Measurements from ENCODE around the gene LCE3C. TPM values are rescaled to one million over a fixed set of nuclear protein-coding genes. Genes with fewer than 3 reads are reported as not detected.

The LCE3C gene
- total RNA-seq, 1 experiment from 2014 or later = not detected

DNA sequence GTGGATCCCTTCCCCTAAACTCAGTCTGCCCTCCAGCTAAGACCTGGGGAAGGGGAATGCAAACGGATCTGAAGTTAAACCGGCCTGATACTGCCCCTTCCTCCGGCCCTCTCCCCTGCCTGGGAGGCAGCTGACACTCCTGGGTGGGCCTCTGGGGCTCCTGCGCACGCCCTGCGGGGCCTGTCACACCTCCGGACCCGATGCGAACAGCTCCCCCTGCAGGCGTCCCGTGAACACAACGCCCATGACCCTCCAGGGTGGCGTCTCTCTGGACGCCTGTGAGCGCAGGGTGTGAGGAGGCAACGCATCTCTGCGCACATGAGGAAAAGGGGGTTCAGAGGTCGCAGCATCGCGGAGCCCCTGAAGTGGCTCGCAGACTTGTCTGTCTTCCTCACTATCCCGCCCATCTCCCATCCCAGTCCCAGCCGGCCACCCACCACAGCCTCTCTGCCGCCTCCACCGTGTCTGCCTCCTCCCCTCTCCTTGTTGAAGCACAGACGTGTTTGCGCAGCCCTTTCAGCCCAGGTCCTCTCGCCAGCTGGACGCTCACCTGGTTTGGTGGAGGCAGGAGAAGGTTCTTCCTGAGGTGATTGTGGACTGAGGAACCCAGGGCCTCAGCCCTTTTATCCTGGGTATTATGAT lies 23.3 kb downstream of the LCE3C start:
- DNase-seq = no peak
- H4K5ac ChIP-seq (ENCODE audit: insufficient read length, low read depth, low read length) = no peak overlapping the region
- peaks cover 96% of the 10 kb centered on the region for H3K9me3 ChIP-seq (ENCODE audit: control insufficient read depth, low read depth, low read length)
- H3K27ac ChIP-seq (ENCODE audit: insufficient read length, low read depth, low read length) = no peak overlapping the region
- no peak overlapping the region for H3T11ph ChIP-seq (ENCODE audit: low read length)
- no peak overlapping the region for H3K4me2 ChIP-seq (ENCODE audit: insufficient read depth, insufficient read length, low read length)
- Mint-ChIP-seq H3K9me3 (peaks cover 93 to 94% of the 10 kb centered on the region in 2 experiments), H3K4me1 (no peaks in the 10 kb centered on the region), H3K4me3 (no peak overlapping the region), H3K36me3 (ENCODE audit: insufficient read depth in 1 of 3, low read depth in 3 of 3) (peaks cover 10 to 54% (median 17%) of the 10 kb centered on the region in 3 experiments; a peak in 5 of 7 replicates), H3K27ac (no peak overlapping the region), H3K27me3 (ENCODE audit: low read depth) (no peaks in the 10 kb centered on the region; the same call in 1 of the 2 replicates)
- H2BK15ac ChIP-seq (ENCODE audit: low read depth, low read length) = no peak overlapping the region
- TF ChIP-seq, protein P1, sequence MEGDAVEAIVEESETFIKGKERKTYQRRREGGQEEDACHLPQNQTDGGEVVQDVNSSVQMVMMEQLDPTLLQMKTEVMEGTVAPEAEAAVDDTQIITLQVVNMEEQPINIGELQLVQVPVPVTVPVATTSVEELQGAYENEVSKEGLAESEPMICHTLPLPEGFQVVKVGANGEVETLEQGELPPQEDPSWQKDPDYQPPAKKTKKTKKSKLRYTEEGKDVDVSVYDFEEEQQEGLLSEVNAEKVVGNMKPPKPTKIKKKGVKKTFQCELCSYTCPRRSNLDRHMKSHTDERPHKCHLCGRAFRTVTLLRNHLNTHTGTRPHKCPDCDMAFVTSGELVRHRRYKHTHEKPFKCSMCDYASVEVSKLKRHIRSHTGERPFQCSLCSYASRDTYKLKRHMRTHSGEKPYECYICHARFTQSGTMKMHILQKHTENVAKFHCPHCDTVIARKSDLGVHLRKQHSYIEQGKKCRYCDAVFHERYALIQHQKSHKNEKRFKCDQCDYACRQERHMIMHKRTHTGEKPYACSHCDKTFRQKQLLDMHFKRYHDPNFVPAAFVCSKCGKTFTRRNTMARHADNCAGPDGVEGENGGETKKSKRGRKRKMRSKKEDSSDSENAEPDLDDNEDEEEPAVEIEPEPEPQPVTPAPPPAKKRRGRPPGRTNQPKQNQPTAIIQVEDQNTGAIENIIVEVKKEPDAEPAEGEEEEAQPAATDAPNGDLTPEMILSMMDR (conservative IDR thresholded peaks at IDR 0.05) = no peak
- no peak overlapping the region for H3K9ac ChIP-seq (ENCODE audit: extremely low read depth, insufficient read length, low read length)
- H3K79me1 ChIP-seq (ENCODE audit: insufficient read depth, low read depth, low read length, poor library complexity, severe bottlenecking) = no peaks in the 10 kb centered on the region
- no peaks in the 10 kb centered on the region for H3K23me2 ChIP-seq (ENCODE audit: insufficient read length, low read depth, low read length, poor library complexity, severe bottlenecking)
- H2BK5ac ChIP-seq (ENCODE audit: insufficient read length, low read length) = no peak overlapping the region
- H3K79me2 ChIP-seq (ENCODE audit: insufficient read depth, low read length) = no peaks in the 10 kb centered on the region
- H3K4me1 ChIP-seq (ENCODE audit: insufficient read depth, low read length) = no peaks in the 10 kb centered on the region
- no peak overlapping the region for H3K56ac ChIP-seq (ENCODE audit: insufficient read length, low read depth, low read length)
- H2BK12ac ChIP-seq (ENCODE audit: insufficient read length, low read depth, low read length) = no peak overlapping the region
- H2BK20ac ChIP-seq (ENCODE audit: low read depth, low read length, poor library complexity, severe bottlenecking) = no peak overlapping the region
- no peak overlapping the region for H4K8ac ChIP-seq (replicated peaks; ENCODE audit: insufficient read length, low read depth, low read length)
- H2BK120ac ChIP-seq (ENCODE audit: low read depth, low read length, poor library complexity, severe bottlenecking) = no peak overlapping the region
- no peaks in the 10 kb centered on the region for H4K20me1 ChIP-seq (ENCODE audit: control insufficient read depth, insufficient read depth, insufficient read length)
- no peak overlapping the region for H2AK5ac ChIP-seq (ENCODE audit: insufficient read length, low read length)
- H3K4ac ChIP-seq (ENCODE audit: low read depth, low read length) = no peak overlapping the region
- no peak overlapping the region for H3K23ac ChIP-seq (ENCODE audit: insufficient read length, low read depth, low read length)
- no CpG with 5 or more reads among the region's 29 CpGs for WGBS (ENCODE audit: extremely low coverage, insufficient read length, low lambda C conversion rate)
- no peak overlapping the region for H3K18ac ChIP-seq (ENCODE audit: insufficient read length, low read depth, low read length)
- H3K27me3 ChIP-seq (ENCODE audit: insufficient read depth, low read length) = no peaks in the 10 kb centered on the region
- H4K91ac ChIP-seq (ENCODE audit: insufficient read length, low read depth, low read length) = no peak overlapping the region
- no peak overlapping the region for H2AFZ ChIP-seq (ENCODE audit: low read length)
- H3K14ac ChIP-seq (ENCODE audit: insufficient read depth, low read length) = no peak overlapping the region
